Measurements from ENCODE around the gene AQP4.

- TF ChIP-seq, protein P1, sequence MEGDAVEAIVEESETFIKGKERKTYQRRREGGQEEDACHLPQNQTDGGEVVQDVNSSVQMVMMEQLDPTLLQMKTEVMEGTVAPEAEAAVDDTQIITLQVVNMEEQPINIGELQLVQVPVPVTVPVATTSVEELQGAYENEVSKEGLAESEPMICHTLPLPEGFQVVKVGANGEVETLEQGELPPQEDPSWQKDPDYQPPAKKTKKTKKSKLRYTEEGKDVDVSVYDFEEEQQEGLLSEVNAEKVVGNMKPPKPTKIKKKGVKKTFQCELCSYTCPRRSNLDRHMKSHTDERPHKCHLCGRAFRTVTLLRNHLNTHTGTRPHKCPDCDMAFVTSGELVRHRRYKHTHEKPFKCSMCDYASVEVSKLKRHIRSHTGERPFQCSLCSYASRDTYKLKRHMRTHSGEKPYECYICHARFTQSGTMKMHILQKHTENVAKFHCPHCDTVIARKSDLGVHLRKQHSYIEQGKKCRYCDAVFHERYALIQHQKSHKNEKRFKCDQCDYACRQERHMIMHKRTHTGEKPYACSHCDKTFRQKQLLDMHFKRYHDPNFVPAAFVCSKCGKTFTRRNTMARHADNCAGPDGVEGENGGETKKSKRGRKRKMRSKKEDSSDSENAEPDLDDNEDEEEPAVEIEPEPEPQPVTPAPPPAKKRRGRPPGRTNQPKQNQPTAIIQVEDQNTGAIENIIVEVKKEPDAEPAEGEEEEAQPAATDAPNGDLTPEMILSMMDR (IDR thresholded peaks at IDR 0.05; ENCODE audit: low read depth, low read length) = no peak
- TF ChIP-seq EZH2phosphoT487 (IDR thresholded peaks at IDR 0.05; ENCODE audit: low read depth) = no peak
Observed at GRCh38 chr18:26853401-26853800, 12.1 kb downstream of the AQP4 start.
